Bone marrow (tissue), 2 donors: Measurements from ENCODE around the gene SYS1.

ENCODE experiments used
- DNase-seq, 2 donors: peaks; one replicate each; lab custom pipeline; 2025; lab: John Stamatoyannopoulos, UW

Gene SYS1

GRCh38 chr20:45415822-45416637 lies 53.1 kb downstream of the SYS1 start, which contains the start of gene PIGT:
Gene PIGT (plus strand): TSS chr20:45416141. CDS start chr20:45416157, 16 bp downstream.
- DNase-seq: peak; percentile 43 to 78

- DNase-seq: no peak
Measured at GRCh38 chr20:45416917-45417316, 54.0 kb downstream of the SYS1 start.
